ENCODE measurements around the gene SAFB. TPM values are rescaled to one million over a fixed set of nuclear protein-coding genes. Genes with fewer than 3 reads are reported as not detected.
A peak's percentile ranks its signal among the peaks of the same experiment; 100 is the strongest.

SAFB gene
- total and polyA plus RNA-seq, 2 of the 13 experiments (the other 11 are each of a cell fraction or from before 2014, with no cell fraction given), result 21.0 to 28.4 TPM

DNA sequence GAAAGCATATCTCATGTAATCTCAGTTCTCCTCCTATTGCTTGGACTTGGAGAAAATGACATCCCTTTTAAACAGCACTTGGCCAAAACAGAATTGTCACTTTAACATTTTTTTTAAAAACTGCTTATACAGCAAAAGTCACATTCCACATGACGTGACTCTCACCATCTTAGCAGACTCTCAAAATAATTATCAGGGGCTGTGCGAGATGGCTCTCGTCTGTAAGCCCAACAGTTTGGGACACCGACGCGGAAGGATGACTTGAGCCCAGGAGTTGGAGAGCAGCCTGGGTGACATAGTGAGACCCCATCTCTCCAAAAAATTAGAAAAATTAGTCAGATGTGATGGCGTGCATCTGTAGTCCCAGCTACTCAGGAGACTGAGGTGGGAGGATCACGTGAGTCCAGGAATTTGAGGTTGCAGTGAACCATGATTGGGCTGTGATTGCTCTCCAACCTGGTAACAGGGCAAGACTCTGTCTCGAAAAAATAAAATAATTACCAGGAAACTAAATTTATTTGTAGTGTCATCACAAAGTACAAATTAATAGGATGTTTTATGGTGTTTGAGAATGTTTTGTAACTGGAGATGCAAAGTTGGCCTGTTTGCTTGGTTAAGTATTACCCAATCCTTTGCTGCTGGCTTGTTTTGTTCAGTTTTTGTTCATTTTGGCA, 8.8 kb downstream of the SAFB start:
- Histone ChIP-seq H3K27ac (ENCODE audit: extremely low read length, insufficient read depth, low read length) (no peak overlapping the region), H3K4me3 (replicated peaks in 1 of 3; ENCODE audit: insufficient read depth in 1 of 3, low read depth in 2 of 3, low read length in 3 of 3) (no peak overlapping the region)
- WGBS (ENCODE audit: low lambda C conversion rate), result 96% methylated on average over 9 of the region's 9 CpGs

DNA sequence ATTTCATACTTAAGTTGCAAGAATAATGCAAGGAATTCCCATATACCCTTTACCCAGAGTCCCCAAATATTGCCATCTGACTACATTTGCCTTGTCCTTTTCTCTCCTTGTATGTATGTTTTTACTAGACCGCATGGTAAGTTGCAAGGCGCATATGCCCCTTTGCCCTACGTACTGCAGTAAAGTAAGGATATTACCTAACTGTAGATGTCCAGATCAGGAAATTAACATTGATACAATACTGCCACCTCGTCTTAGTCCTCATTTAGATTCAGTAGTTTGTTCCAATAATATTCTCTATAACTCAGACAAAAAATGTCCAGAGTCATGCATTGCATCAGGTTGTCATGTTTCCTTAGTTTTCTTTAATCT, 9.3 kb downstream of the SAFB start:
- Histone ChIP-seq H3K27me3 (ENCODE audit: control insufficient read depth in 1 of 2, insufficient read depth in 2 of 2, low read length in 2 of 2) (no peaks in the 10 kb centered on the region), H4K20me1 (ENCODE audit: insufficient read depth, low read length) (peaks cover 69% of the 10 kb centered on the region), H3K4me2 (ENCODE audit: low read depth, low read length) (no peak overlapping the region), H3K27ac (ENCODE audit: extremely low read length, insufficient read depth, low read length) (no peak overlapping the region), H3K4me3 (replicated peaks in 1 of 3; ENCODE audit: insufficient read depth in 1 of 3, low read depth in 2 of 3, low read length in 3 of 3) (no peak overlapping the region), H3K9ac (ENCODE audit: insufficient read depth, low read depth, low read length) (no peak overlapping the region), H3K79me2 (ENCODE audit: insufficient read depth, low read length) (peaks cover 92% of the 10 kb centered on the region), H3K36me3 (replicated peaks in 1 of 2; ENCODE audit: control insufficient read depth in 1 of 2, insufficient read depth in 2 of 2, low read length in 2 of 2) (peaks cover 13 to 69% of the 10 kb centered on the region in 2 experiments), H2AFZ (ENCODE audit: low read length) (no peak overlapping the region), H3K4me1 (ENCODE audit: insufficient read depth, low read length) (peaks cover 56% of the 10 kb centered on the region), H3K9me3 (ENCODE audit: low read length) (no peaks in the 10 kb centered on the region)
- CTCF ChIA-PET (ENCODE audit: low intra/inter-chr PET ratio, low total read pairs), result no interaction called here
- TF ChIP-seq SNAPC2 (CRISPR knock-in tag; IDR thresholded peaks at IDR 0.05) (no peak), REL (CRISPR knock-in tag; conservative IDR thresholded peaks at IDR 0.05) (no peak), DNMT3B (CRISPR knock-in tag; conservative IDR thresholded peaks at IDR 0.05) (no peak), TARDBP (CRISPR knock-in tag; IDR thresholded peaks at IDR 0.05) (no peak)
- TF ChIP-seq, protein P1, sequence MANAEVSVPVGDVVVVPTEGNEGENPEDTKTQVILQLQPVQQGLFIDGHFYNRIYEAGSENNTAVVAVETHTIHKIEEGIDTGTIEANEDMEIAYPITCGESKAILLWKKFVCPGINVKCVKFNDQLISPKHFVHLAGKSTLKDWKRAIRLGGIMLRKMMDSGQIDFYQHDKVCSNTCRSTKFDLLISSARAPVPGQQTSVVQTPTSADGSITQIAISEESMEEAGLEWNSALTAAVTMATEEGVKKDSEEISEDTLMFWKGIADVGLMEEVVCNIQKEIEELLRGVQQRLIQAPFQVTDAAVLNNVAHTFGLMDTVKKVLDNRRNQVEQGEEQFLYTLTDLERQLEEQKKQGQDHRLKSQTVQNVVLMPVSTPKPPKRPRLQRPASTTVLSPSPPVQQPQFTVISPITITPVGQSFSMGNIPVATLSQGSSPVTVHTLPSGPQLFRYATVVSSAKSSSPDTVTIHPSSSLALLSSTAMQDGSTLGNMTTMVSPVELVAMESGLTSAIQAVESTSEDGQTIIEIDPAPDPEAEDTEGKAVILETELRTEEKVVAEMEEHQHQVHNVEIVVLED (CRISPR knock-in tag; IDR thresholded peaks at IDR 0.05; ENCODE audit: borderline replicate concordance), result no peak
- TF ChIP-seq, protein P2, sequence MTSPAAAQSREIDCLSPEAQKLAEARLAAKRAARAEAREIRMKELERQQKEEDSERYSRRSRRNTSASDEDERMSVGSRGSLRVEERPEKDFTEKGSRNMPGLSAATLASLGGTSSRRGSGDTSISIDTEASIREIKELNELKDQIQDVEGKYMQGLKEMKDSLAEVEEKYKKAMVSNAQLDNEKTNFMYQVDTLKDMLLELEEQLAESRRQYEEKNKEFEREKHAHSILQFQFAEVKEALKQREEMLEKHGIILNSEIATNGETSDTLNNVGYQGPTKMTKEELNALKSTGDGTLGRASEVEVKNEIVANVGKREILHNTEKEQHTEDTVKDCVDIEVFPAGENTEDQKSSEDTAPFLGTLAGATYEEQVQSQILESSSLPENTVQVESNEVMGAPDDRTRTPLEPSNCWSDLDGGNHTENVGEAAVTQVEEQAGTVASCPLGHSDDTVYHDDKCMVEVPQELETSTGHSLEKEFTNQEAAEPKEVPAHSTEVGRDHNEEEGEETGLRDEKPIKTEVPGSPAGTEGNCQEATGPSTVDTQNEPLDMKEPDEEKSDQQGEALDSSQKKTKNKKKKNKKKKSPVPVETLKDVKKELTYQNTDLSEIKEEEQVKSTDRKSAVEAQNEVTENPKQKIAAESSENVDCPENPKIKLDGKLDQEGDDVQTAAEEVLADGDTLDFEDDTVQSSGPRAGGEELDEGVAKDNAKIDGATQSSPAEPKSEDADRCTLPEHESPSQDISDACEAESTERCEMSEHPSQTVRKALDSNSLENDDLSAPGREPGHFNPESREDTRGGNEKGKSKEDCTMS (CRISPR knock-in tag; conservative IDR thresholded peaks at IDR 0.05), result no peak
- no TSS peak for BruUV-seq (replicated peaks)
- 97% methylated on average over 4 of the region's 4 CpGs for WGBS (ENCODE audit: low lambda C conversion rate)
- ATAC-seq (no peak), DNase-seq (ENCODE audit: low spot score) (no peak), FAIRE-seq (no peak)
- intact Hi-C loops (cut with micrococcal nuclease; ENCODE audit: unreplicated experiment), result no loop called here
- in situ Hi-C loops (cut with HindIII; ENCODE audit: extremely low pct_ligation_motif_present, low pct_unique_long_range_greater_than_20kb), result no loop called here
- POLR2A ChIA-PET, result interaction anchor here (2.2 kb wide), 1 partner anchor 9 kb away, joined by 7 read pairs; the partner anchor contains the start of genes SAFB and SAFB2

More for the DNA sequence above, 8.8 kb downstream of the SAFB start:
- Histone ChIP-seq H2AFZ (ENCODE audit: low read length) (no peak overlapping the region), H3K4me2 (ENCODE audit: low read depth, low read length) (no peak overlapping the region), H3K36me3 (replicated peaks in 1 of 2; ENCODE audit: control insufficient read depth in 1 of 2, insufficient read depth in 2 of 2, low read length in 2 of 2) (peaks cover 16 to 74% of the 10 kb centered on the region in 2 experiments), H3K4me1 (ENCODE audit: insufficient read depth, low read length) (peaks cover 61% of the 10 kb centered on the region), H3K79me2 (ENCODE audit: insufficient read depth, low read length) (peaks cover 94% of the 10 kb centered on the region), H3K9me3 (ENCODE audit: low read length) (no peaks in the 10 kb centered on the region), H3K27me3 (ENCODE audit: control insufficient read depth in 1 of 2, insufficient read depth in 2 of 2, low read length in 2 of 2) (no peaks in the 10 kb centered on the region), H4K20me1 (ENCODE audit: insufficient read depth, low read length) (peaks cover 70% of the 10 kb centered on the region), H3K9ac (ENCODE audit: insufficient read depth, low read depth, low read length) (no peak overlapping the region)
- ChIA-PET CTCF (ENCODE audit: low intra/inter-chr PET ratio, low total read pairs) (no interaction called here), POLR2A (interaction anchor here (0.8 kb wide), 1 partner anchor 9 kb away, joined by 3 read pairs; the partner anchor contains the start of genes SAFB and SAFB2)
- intact Hi-C loops (cut with micrococcal nuclease; ENCODE audit: unreplicated experiment) (no loop called here), in situ Hi-C loops (cut with HindIII; ENCODE audit: extremely low pct_ligation_motif_present, low pct_unique_long_range_greater_than_20kb) (no loop called here)
- ATAC-seq (no peak), FAIRE-seq (peak; percentile 12), DNase-seq (ENCODE audit: low spot score) (no peak)
- BruUV-seq (replicated peaks), result no TSS peak
- TF ChIP-seq MAFK (conservative IDR thresholded peaks at IDR 0.05 in 1 of 2, IDR thresholded peaks at IDR 0.05 in 1 of 2; ENCODE audit: low read length in 2 of 2) (peak; percentile 93 to 97), CEBPB (IDR thresholded peaks at IDR 0.05; ENCODE audit: borderline replicate concordance, low read depth, low read length) (peak; percentile 46; the same call in 1 of the 2 replicates), MAFF (IDR thresholded peaks at IDR 0.05; ENCODE audit: low read depth, low read length) (peak; percentile 95), GABPB1 (CRISPR knock-in tag; IDR thresholded peaks at IDR 0.05) (no peak)
- TF ChIP-seq, protein P3, sequence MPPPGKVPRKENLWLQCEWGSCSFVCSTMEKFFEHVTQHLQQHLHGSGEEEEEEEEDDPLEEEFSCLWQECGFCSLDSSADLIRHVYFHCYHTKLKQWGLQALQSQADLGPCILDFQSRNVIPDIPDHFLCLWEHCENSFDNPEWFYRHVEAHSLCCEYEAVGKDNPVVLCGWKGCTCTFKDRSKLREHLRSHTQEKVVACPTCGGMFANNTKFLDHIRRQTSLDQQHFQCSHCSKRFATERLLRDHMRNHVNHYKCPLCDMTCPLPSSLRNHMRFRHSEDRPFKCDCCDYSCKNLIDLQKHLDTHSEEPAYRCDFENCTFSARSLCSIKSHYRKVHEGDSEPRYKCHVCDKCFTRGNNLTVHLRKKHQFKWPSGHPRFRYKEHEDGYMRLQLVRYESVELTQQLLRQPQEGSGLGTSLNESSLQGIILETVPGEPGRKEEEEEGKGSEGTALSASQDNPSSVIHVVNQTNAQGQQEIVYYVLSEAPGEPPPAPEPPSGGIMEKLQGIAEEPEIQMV (CRISPR knock-in tag; IDR thresholded peaks at IDR 0.05; ENCODE audit: low read depth), result no peak
